Muscle of leg (tissue), 16 donors: ENCODE measurements around the gene SMAGP. TPM values are rescaled to one million over a fixed set of nuclear protein-coding genes. Genes with fewer than 3 reads are reported as not detected.
"Not testable (repeated sequence)": the region's sequence is repeated elsewhere in the genome, so short reads cannot be mapped to it uniquely, and the experiment has no call there.

ENCODE experiments used
- DNase-seq: peaks from one replicate; pipeline ENCODE4 v3.0.0; 2013
- H3K27ac ChIP-seq: one replicate; pipeline ENCODE4 v1.5.1; 2013; ENCODE audit warnings: mild to moderate bottlenecking, low read length, control low read depth
- H3K27me3 ChIP-seq: one replicate; pipeline ENCODE4 v1.6.1; 2013; ENCODE audit warnings: low read length; ENCODE audit not compliant: control insufficient read depth, insufficient read depth
- H3K36me3 ChIP-seq: one replicate; pipeline ENCODE4 v1.6.1; 2013; ENCODE audit warnings: low read length; ENCODE audit not compliant: control insufficient read depth, insufficient read depth
- H3K4me1 ChIP-seq: one replicate; pipeline ENCODE4 v1.6.1; 2013; ENCODE audit warnings: low read length; ENCODE audit not compliant: control insufficient read depth, insufficient read depth
- H3K4me3 ChIP-seq: one replicate; pipeline ENCODE4 v1.5.1; 2013; ENCODE audit warnings: low read length, control low read depth
- H3K9me3 ChIP-seq: replicated peaks from 2 replicates; pipeline ENCODE4 v1.6.1; 2013; ENCODE audit warnings: low read depth, low read length; ENCODE audit not compliant: control insufficient read depth
- WGBS: methylation state at CpG from one replicate; pipeline ENCODE4 v1.1.5; 2013; ENCODE audit warnings: missing lambda C conversion rate; ENCODE audit not compliant: insufficient coverage; 5-methylcytosine and 5-hydroxymethylcytosine counted together
- long read RNA-seq, 11 donors: transcript quantifications; one replicate each; lab custom pipeline, GENCODE V29; 2026
- polyA plus RNA-seq, 8 donors: library from polyadenylated mRNA; unstranded; fragments of 120-200 nt; gene quantifications; one replicate each; pipeline versions ENCODE4 v1.2.1 to v1.2.3, GENCODE V29; 2013; ENCODE audit warnings: inconsistent platforms in 1 of 8, low replicate concordance in 1 of 8; ENCODE audit not compliant: insufficient read length in 8 of 8, insufficient read depth in 1 of 8
- total RNA-seq: library from RNA; stranded (reverse); fragments of 120-200 nt; gene quantifications from one replicate; pipeline ENCODE4 v1.2.4, GENCODE V29; 2013

The SMAGP gene
- total RNA-seq (3.4 TPM), polyA plus RNA-seq (10 to 100 TPM in 2 of 8 donors, 1 to 10 TPM in 6; 5.2 to 14.8 (median 7.8) TPM)
- long read RNA-seq, donor 1, partial matches to known transcripts, result 0 of 1 reads
- long read RNA-seq, donor 1, other reads (novel, unspliced or antisense), result 0 of 1 reads
- long read RNA-seq, donor 2, partial matches to known transcripts, result 0 of 1 reads
- long read RNA-seq, donor 2, other reads (novel, unspliced or antisense), result 0 of 1 reads
- long read RNA-seq, donor 3, partial matches to known transcripts, result 0 of 4 reads
- long read RNA-seq, donor 3, other reads (novel, unspliced or antisense), result 0 of 4 reads
- long read RNA-seq, donor 4, partial matches to known transcripts, result 0 of 2 reads
- long read RNA-seq, donor 4, other reads (novel, unspliced or antisense), result 0 of 2 reads
- long read RNA-seq, donor 5, transcript SMAGP-203 (4 exons, 2,350 nt), result major isoform, 10 of 10 reads
- long read RNA-seq, donor 5, partial matches to known transcripts, result 0 of 10 reads
- long read RNA-seq, donor 5, other reads (novel, unspliced or antisense), result 0 of 10 reads
- long read RNA-seq, donor 6, partial matches to known transcripts, result 0 of 6 reads
- long read RNA-seq, donor 6, other reads (novel, unspliced or antisense), result 0 of 6 reads
- long read RNA-seq, donor 7, partial matches to known transcripts, result 0 of 4 reads
- long read RNA-seq, donor 7, other reads (novel, unspliced or antisense), result 0 of 4 reads
- long read RNA-seq, donor 8, partial matches to known transcripts, result 0 of 4 reads
- long read RNA-seq, donor 8, other reads (novel, unspliced or antisense), result 0 of 4 reads
- long read RNA-seq, donor 9, partial matches to known transcripts, result 0 of 1 reads
- long read RNA-seq, donor 9, other reads (novel, unspliced or antisense), result 0 of 1 reads
- long read RNA-seq, donor 10, transcript SMAGP-203 (4 exons, 2,350 nt), result major isoform, 5 of 5 reads
- long read RNA-seq, donor 10, partial matches to known transcripts, result 0 of 5 reads
- long read RNA-seq, donor 10, other reads (novel, unspliced or antisense), result 0 of 5 reads
- long read RNA-seq, donor 11, partial matches to known transcripts, result 0 of 3 reads
- long read RNA-seq, donor 11, other reads (novel, unspliced or antisense), result 0 of 3 reads

GRCh38 chr12:51270067-51270950 is at the start of gene SMAGP:
TSS of gene SMAGP (minus strand) at chr12:51270415. CDS start at chr12:51269278, 1,137 bp downstream.
- peak; percentile 45 for DNase-seq
- peak within 1 kb of the TSS; percentile 17 for H3K27ac ChIP-seq
- H3K9me3 ChIP-seq, result no peaks in the 10 kb centered on the region
- H3K36me3 ChIP-seq, result no peaks in the 10 kb centered on the region
- H3K4me1 ChIP-seq, result peaks cover 3% of the 10 kb centered on the region
- WGBS, result under 1% methylated on average over 62 of the region's 83 CpGs
- peaks cover 25% of the 10 kb centered on the region for H3K27me3 ChIP-seq
- H3K4me3 ChIP-seq, result peak within 1 kb of the TSS; percentile 54

- no peaks in the 10 kb centered on the region for H3K27me3 ChIP-seq
- no peaks in the 10 kb centered on the region for H3K9me3 ChIP-seq
- no CpG with 5 or more reads among the region's 3 CpGs for WGBS
- no peaks in the 10 kb centered on the region for H3K36me3 ChIP-seq
- DNase-seq, result no peak
- no peak overlapping the region for H3K27ac ChIP-seq
- H3K4me1 ChIP-seq, result peaks cover 5% of the 10 kb centered on the region
- no peak overlapping the region for H3K4me3 ChIP-seq
Observed at GRCh38 chr12:51318846-51319599, 48.8 kb upstream of the SMAGP start.

- H3K27ac ChIP-seq, H3K4me1 ChIP-seq, DNase-seq, H3K27me3 ChIP-seq, H3K9me3 ChIP-seq, H3K4me3 ChIP-seq, H3K36me3 ChIP-seq: not testable (repeated sequence)
- WGBS, result 96% methylated on average over 5 of the region's 8 CpGs
Observed at GRCh38 chr12:51318057-51318806, 48.0 kb upstream of the SMAGP start.

- no CpG with 5 or more reads among the region's 1 CpG for WGBS
- H3K4me1 ChIP-seq, result no peaks in the 10 kb centered on the region
- DNase-seq, result no peak
- no peak overlapping the region for H3K27ac ChIP-seq
- no peaks in the 10 kb centered on the region for H3K36me3 ChIP-seq
- no peak overlapping the region for H3K4me3 ChIP-seq
- no peaks in the 10 kb centered on the region for H3K27me3 ChIP-seq
- H3K9me3 ChIP-seq, result no peaks in the 10 kb centered on the region
Observed at GRCh38 chr12:51311389-51311788, 41.2 kb upstream of the SMAGP start.

- Histone ChIP-seq H3K36me3 (no peaks in the 10 kb centered on the region), H3K4me1 (no peaks in the 10 kb centered on the region)
- WGBS, result 60% methylated on average over 2 of the region's 6 CpGs
Observed at GRCh38 chr12:51307655-51308593, 37.7 kb upstream of the SMAGP start.

GRCh38 chr12:51306507-51306906 is 36.3 kb upstream of the SMAGP start:
- 90% methylated on average over 4 of the region's 5 CpGs for WGBS
- Histone ChIP-seq H3K27me3 (no peaks in the 10 kb centered on the region), H3K9me3 (no peaks in the 10 kb centered on the region), H3K27ac (no peak overlapping the region), H3K4me3 (no peak overlapping the region), H3K4me1 (no peaks in the 10 kb centered on the region), H3K36me3 (no peaks in the 10 kb centered on the region)
- no peak for DNase-seq

More at GRCh38 chr12:51307655-51308593, 37.7 kb upstream of the SMAGP start:
- no peak for DNase-seq
- H3K27me3 ChIP-seq, result no peaks in the 10 kb centered on the region
- no peak overlapping the region for H3K27ac ChIP-seq
- H3K4me3 ChIP-seq, result no peak overlapping the region
- H3K9me3 ChIP-seq, result no peaks in the 10 kb centered on the region

- not testable (repeated sequence) for H3K4me1 ChIP-seq, H3K4me3 ChIP-seq, H3K27me3 ChIP-seq, H3K9me3 ChIP-seq, H3K36me3 ChIP-seq, DNase-seq, H3K27ac ChIP-seq
- WGBS, result no CpG with 5 or more reads among the region's 10 CpGs
Observed at GRCh38 chr12:51300768-51301167, 30.6 kb upstream of the SMAGP start.

- H3K36me3 ChIP-seq, result no peaks in the 10 kb centered on the region
- 100% methylated on average over 1 of the region's 5 CpGs for WGBS
Observed at GRCh38 chr12:51295651-51296050, 25.4 kb upstream of the SMAGP start.

More at GRCh38 chr12:51295651-51296050, 25.4 kb upstream of the SMAGP start:
- Histone ChIP-seq H3K27ac (no peak overlapping the region), H3K4me3 (no peak overlapping the region), H3K9me3 (no peaks in the 10 kb centered on the region), H3K4me1 (no peaks in the 10 kb centered on the region), H3K27me3 (no peaks in the 10 kb centered on the region)
- DNase-seq, result no peak
